ENCODE measurements around the gene PITX1.

- TF ChIP-seq CTCF (conservative IDR thresholded peaks at IDR 0.05; ENCODE audit: low read length), result no peak
- TF ChIP-seq EZH2phosphoT487 (IDR thresholded peaks at IDR 0.05; ENCODE audit: borderline replicate concordance, low read depth, low read length), result no peak
These were observed 22.5 kb downstream of the PITX1 start for GRCh38 chr5:135011355-135012032.
